ENCODE results near the gene ELOVL5.

ELOVL5 gene

DNA sequence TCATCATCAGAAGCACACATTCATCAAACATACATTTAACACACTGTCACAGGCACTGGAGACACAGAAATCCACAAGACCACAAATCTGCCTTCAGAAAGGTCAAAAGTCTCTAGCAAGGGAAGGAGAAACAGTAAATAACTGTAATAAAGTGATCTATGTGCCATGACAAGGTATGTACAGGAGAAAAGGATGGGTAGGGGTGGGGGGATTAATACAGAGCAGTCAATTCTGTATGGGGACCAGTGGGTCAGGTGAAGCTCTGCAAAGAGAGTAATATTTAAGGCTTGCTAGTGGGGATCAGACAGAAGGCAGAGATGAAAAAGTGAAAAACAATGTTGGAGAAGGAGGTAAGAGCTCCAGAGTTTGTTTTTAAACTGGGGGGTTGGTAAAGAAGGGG is 32.6 kb downstream of the ELOVL5 start:
- Mint-ChIP-seq H3K4me1 (peaks cover 8% of the 10 kb centered on the region), H3K4me3 (no peak overlapping the region), H3K36me3 (ENCODE audit: low read depth) (peaks cover 48% of the 10 kb centered on the region), H3K27me3 (ENCODE audit: low read depth, poor library complexity) (peaks cover 3% of the 10 kb centered on the region), H3K9me3 (peaks cover 12% of the 10 kb centered on the region), H3K27ac (peak overlapping the region; percentile 2)
- DNase-seq: no peak
- no peak for TF ChIP-seq CTCF (IDR thresholded peaks at IDR 0.05)

DNA sequence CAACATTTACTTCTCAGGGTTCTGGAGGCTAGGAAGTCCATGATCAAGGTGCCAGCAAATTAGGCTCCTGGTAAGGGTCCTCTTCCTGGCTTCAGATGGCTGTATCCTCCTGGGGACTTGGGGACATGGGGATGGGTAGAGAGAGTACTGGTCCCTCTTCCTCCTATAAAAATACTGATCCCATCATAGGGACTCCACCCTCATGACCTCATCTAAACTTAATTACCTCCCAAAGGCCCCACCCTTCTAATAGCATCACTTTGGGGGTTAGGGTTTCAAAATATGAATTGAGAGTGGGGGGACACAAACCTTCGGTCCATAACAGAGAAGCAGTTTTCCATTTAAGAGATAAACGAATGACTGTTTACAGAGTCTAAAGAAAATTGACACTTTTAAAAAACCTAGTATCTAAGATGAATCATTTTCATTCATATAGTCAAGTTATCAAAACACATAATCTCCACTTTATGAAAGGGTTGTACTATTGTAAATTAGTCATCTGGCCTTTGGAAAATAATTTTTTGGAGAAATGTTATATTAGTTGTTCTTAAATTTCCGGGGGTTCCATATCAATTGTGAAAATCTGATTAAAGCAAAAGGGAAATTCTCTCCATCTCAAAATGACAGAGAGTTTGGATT is 33.5 kb downstream of the ELOVL5 start:
- Mint-ChIP-seq H3K4me3 (no peak overlapping the region), H3K9me3 (peaks cover 8% of the 10 kb centered on the region), H3K27me3 (ENCODE audit: low read depth, poor library complexity) (peaks cover 3% of the 10 kb centered on the region), H3K27ac (no peak overlapping the region), H3K4me1 (peaks cover 8% of the 10 kb centered on the region), H3K36me3 (ENCODE audit: low read depth) (peaks cover 45% of the 10 kb centered on the region)
- DNase-seq: no peak
- TF ChIP-seq CTCF (IDR thresholded peaks at IDR 0.05): no peak

DNA sequence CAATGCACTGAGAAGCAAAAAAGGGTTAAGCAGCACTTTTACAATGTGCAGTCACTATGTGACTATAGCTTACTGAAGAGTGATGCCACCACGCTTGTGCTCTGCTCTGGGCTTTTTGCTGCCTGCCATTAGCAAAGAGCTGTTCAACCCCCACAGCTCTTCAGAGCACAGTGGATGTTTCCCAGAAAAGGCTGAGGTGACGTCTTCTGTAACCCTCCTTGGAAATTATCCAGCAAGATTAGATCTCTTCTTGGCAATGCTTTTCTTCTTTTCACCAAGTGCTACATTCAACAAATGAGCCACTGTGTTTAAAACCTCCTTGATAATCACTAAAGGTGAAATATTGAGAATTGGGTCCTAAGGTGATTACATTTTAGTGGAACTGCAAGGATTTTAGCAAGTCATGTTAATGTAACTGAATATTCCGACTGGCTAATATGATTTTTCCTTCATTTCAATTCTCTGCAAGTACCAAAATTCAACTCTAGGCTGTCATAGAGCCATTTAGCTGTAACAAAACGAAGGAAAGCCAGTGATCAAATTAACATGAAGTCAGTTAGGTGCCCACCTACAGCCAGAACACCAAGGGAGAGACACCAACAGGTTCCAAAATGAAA is 34.9 kb downstream of the ELOVL5 start:
- H3K4me1 Mint-ChIP-seq: peaks cover 8% of the 10 kb centered on the region
- H3K27ac Mint-ChIP-seq: no peak overlapping the region
- no peak overlapping the region for H3K4me3 Mint-ChIP-seq
- peaks cover 10% of the 10 kb centered on the region for H3K9me3 Mint-ChIP-seq
- DNase-seq: no peak
- peaks cover 3% of the 10 kb centered on the region for H3K27me3 Mint-ChIP-seq (ENCODE audit: low read depth, poor library complexity)
- no peak for TF ChIP-seq CTCF (IDR thresholded peaks at IDR 0.05)
- H3K36me3 Mint-ChIP-seq (ENCODE audit: low read depth): peaks cover 49% of the 10 kb centered on the region

GRCh38 chr6:53312355-53312754 is 36.4 kb downstream of the ELOVL5 start:
- Mint-ChIP-seq H3K4me1 (peaks cover 8% of the 10 kb centered on the region), H3K27ac (no peak overlapping the region), H3K9me3 (peaks cover 23% of the 10 kb centered on the region), H3K27me3 (ENCODE audit: low read depth, poor library complexity) (peaks cover 3% of the 10 kb centered on the region), H3K4me3 (no peak overlapping the region), H3K36me3 (ENCODE audit: low read depth) (peaks cover 61% of the 10 kb centered on the region)
- TF ChIP-seq CTCF (IDR thresholded peaks at IDR 0.05): no peak
- no peak for DNase-seq

- H3K4me1 Mint-ChIP-seq: peaks cover 7% of the 10 kb centered on the region
- TF ChIP-seq CTCF (IDR thresholded peaks at IDR 0.05): no peak
- no peak overlapping the region for H3K27ac Mint-ChIP-seq
Observed at GRCh38 chr6:53311586-53311935, 37.2 kb downstream of the ELOVL5 start.

More at GRCh38 chr6:53311586-53311935, 37.2 kb downstream of the ELOVL5 start:
- peaks cover 64% of the 10 kb centered on the region for H3K36me3 Mint-ChIP-seq (ENCODE audit: low read depth)
- H3K4me3 Mint-ChIP-seq: no peak overlapping the region
- H3K27me3 Mint-ChIP-seq (ENCODE audit: low read depth, poor library complexity): peaks cover 3% of the 10 kb centered on the region
- no peak for DNase-seq
- peaks cover 29% of the 10 kb centered on the region for H3K9me3 Mint-ChIP-seq
